ENCODE results near the gene ZFP36L1. TPM values are rescaled to one million over a fixed set of nuclear protein-coding genes. Genes with fewer than 3 reads are reported as not detected.

Gene ZFP36L1
- total RNA-seq, 2 donors from 2014 or later = 66.6 to 276 TPM

- Histone ChIP-seq H3K27me3 (no peaks in the 10 kb centered on the region), H3K27ac (no peak overlapping the region), H3K4me1 (peaks cover 0 to 50% of the 10 kb centered on the region in 2 donors), H3K36me3 (no peaks in the 10 kb centered on the region), H3K4me3 (no peak overlapping the region), H3K9me3 (no peaks in the 10 kb centered on the region)
- TF ChIP-seq CTCF (IDR thresholded peaks at IDR 0.05) = no peak
- no peak for DNase-seq (ENCODE audit: low spot score)
Measured at GRCh38 chr14:68810173-68811153, 17.6 kb upstream of the ZFP36L1 start.

- Histone ChIP-seq H3K27me3 (no peaks in the 10 kb centered on the region), H3K4me3 (no peak overlapping the region), H3K9me3 (no peaks in the 10 kb centered on the region), H3K27ac (no peak overlapping the region), H3K36me3 (no peaks in the 10 kb centered on the region), H3K4me1 (peaks cover 0 to 41% of the 10 kb centered on the region in 2 donors)
- DNase-seq (ENCODE audit: low spot score) = no peak
- no peak for TF ChIP-seq CTCF (IDR thresholded peaks at IDR 0.05)
Measured at GRCh38 chr14:68809524-68809923, 16.7 kb upstream of the ZFP36L1 start.

- Histone ChIP-seq H3K9me3 (no peaks in the 10 kb centered on the region), H3K27ac (peak overlapping the region; percentile 11 to 13), H3K4me1 (peaks cover 0 to 34% of the 10 kb centered on the region in 2 donors), H3K4me3 (no peak overlapping the region), H3K36me3 (no peaks in the 10 kb centered on the region), H3K27me3 (no peaks in the 10 kb centered on the region)
- TF ChIP-seq CTCF (IDR thresholded peaks at IDR 0.05) = no peak
- no peak for DNase-seq (ENCODE audit: low spot score)
Measured at GRCh38 chr14:68808696-68809480, 16.0 kb upstream of the ZFP36L1 start.

GRCh38 chr14:68807987-68808386, 15.1 kb upstream of the ZFP36L1 start:
- Histone ChIP-seq H3K27ac (peak overlapping the region; percentile 64 to 75), H3K36me3 (no peaks in the 10 kb centered on the region), H3K9me3 (no peaks in the 10 kb centered on the region), H3K4me3 (no peak overlapping the region), H3K4me1 (peaks cover 0 to 25% of the 10 kb centered on the region in 2 donors), H3K27me3 (no peaks in the 10 kb centered on the region)
- peak; percentile 56 for DNase-seq (ENCODE audit: low spot score)
- no peak for TF ChIP-seq CTCF (IDR thresholded peaks at IDR 0.05)

- Histone ChIP-seq H3K4me3 (no peak overlapping the region), H3K27me3 (no peaks in the 10 kb centered on the region), H3K27ac (peak overlapping the region; percentile 64 to 75), H3K36me3 (no peaks in the 10 kb centered on the region), H3K9me3 (no peaks in the 10 kb centered on the region), H3K4me1 (peaks cover 0 to 25% of the 10 kb centered on the region in 2 donors)
- TF ChIP-seq CTCF (IDR thresholded peaks at IDR 0.05) = no peak
- DNase-seq (ENCODE audit: low spot score) = peak; percentile 68
Measured at GRCh38 chr14:68807148-68807600, 14.3 kb upstream of the ZFP36L1 start.
